GM12878 (cell line): ENCODE measurements around the gene ABCA2. TPM values are rescaled to one million over a fixed set of nuclear protein-coding genes. Genes with fewer than 3 reads are reported as not detected.
A peak's percentile ranks its signal among the peaks of the same experiment; 100 is the strongest.

Experiments used
- ATAC-seq: fragments of 200-7000 bp; cut with Tn5 transposase; 3 replicates; pipeline ENCODE4 v1.9.1; 2020; ENCODE audit warnings: mild to moderate bottlenecking, moderate library complexity
- BruUV-seq: library from RNA; stranded (reverse); fragments of 400-500 nt; replicated peaks from 2 replicates; lab custom pipeline; 2021; lab: Mats Ljungman, UMichigan
- CTCF ChIA-PET: fragments of 300-600 bp; sonication (Branson Sonifier 250); formaldehyde crosslinking; extraction: SDS; loops from one replicate; lab custom pipeline; 2021; ENCODE audit warnings: inconsistent platforms; lab: Yijun Ruan, JAX
- POLR2A ChIA-PET: fragments of 350-600 bp; formaldehyde crosslinking; extraction: SDS; loops from one replicate; lab custom pipeline; 2021; ENCODE audit warnings: inconsistent platforms; lab: Charles Lee
- RAD21 ChIA-PET: fragments of 300-600 bp; sonication (Branson Sonifier 250); formaldehyde crosslinking; loops from one replicate; lab custom pipeline; 2023; ENCODE audit warnings: antibody characterized with exemption; ENCODE audit not compliant: unreplicated experiment; lab: Charles Lee
- SMC1A ChIA-PET: fragments of 300-600 bp; sonication (Branson Sonifier 250); formaldehyde crosslinking; loops from one replicate; lab custom pipeline; 2023; ENCODE audit not compliant: unreplicated experiment, uncharacterized antibody; lab: Charles Lee
- DNase-seq: peaks from one replicate; pipeline ENCODE4 v3.0.0-alpha.2; 2011; ENCODE audit warnings: low read depth, low spot score
- FAIRE-seq: peaks from 3 replicates; lab custom pipeline; 2011; peaks lifted over from hg19 to GRCh38; lab: Jason Lieb, UNC
- H2AFZ ChIP-seq: 2 replicates; pipeline ENCODE4 v1.6.0; 2011; ENCODE audit warnings: low read depth, low read length, control low read depth; ENCODE audit not compliant: control insufficient read depth
- H3K27ac ChIP-seq: 2 replicates; pipeline ENCODE4 v1.5.1; 2011; ENCODE audit warnings: control low read depth; ENCODE audit not compliant: control insufficient read depth, insufficient read depth
- H3K27me3 ChIP-seq, 2 experiments: replicated peaks in 1 of 2; 2 replicates each; pipeline versions ENCODE4 v1.6.0 to v1.6.1; 2011; ENCODE audit warnings: low read length in 1 of 2; ENCODE audit not compliant: control insufficient read depth in 2 of 2, insufficient read depth in 2 of 2
- H3K36me3 ChIP-seq, 2 experiments: 2 replicates each; pipeline ENCODE4 v1.5.1; 2011; ENCODE audit warnings: low read length in 1 of 2; ENCODE audit not compliant: control insufficient read depth in 2 of 2, insufficient read depth in 2 of 2
- H3K4me1 ChIP-seq: 2 replicates; pipeline ENCODE4 v1.6.1; 2011; ENCODE audit warnings: mild to moderate bottlenecking, low read length, moderate library complexity, mixed read lengths; ENCODE audit not compliant: control insufficient read depth, insufficient read depth
- H3K4me2 ChIP-seq: 2 replicates; pipeline ENCODE4 v1.6.0; 2011; ENCODE audit warnings: control low read depth; ENCODE audit not compliant: control insufficient read depth, insufficient read depth
- H3K4me3 ChIP-seq: fragments of 200-600 bp; sonication (generic); 2 replicates; pipeline ENCODE4 v1.5.1; 2016
- H3K79me2 ChIP-seq: 2 replicates; pipeline ENCODE4 v1.6.0; 2011; ENCODE audit warnings: low read length; ENCODE audit not compliant: control insufficient read depth, insufficient read depth
- H3K9ac ChIP-seq: 2 replicates; pipeline ENCODE4 v1.8.0; 2011; ENCODE audit warnings: low read length, control low read depth, mixed read lengths; ENCODE audit not compliant: control insufficient read depth, insufficient read depth
- H3K9me3 ChIP-seq: replicated peaks from 3 replicates; pipeline ENCODE4 v1.5.1; 2011; ENCODE audit warnings: mild to moderate bottlenecking, low read length; ENCODE audit not compliant: control insufficient read depth, insufficient read depth
- H4K20me1 ChIP-seq: 2 replicates; pipeline ENCODE4 v1.6.0; 2011; ENCODE audit not compliant: control insufficient read depth, insufficient read depth
- BMI1 ChIP-seq: fragments of 450-650 bp; IDR thresholded peaks from 2 replicates; pipeline ENCODE4 v1.6.1; 2016; ENCODE audit warnings: mild to moderate bottlenecking, moderate library complexity, borderline replicate concordance
- CEBPB ChIP-seq, 2 experiments: fragments of 150-350 bp in 1 of 2; IDR thresholded peaks; 2 replicates each; pipeline ENCODE4 v1.6.1; 2012 to 2014; ENCODE audit warnings: low read depth in 2 of 2, low read length in 2 of 2, borderline replicate concordance in 1 of 2, inconsistent platforms in 1 of 2
- CREB1 ChIP-seq: IDR thresholded peaks from 2 replicates; pipeline ENCODE4 v1.6.1; 2012; ENCODE audit warnings: low read depth, mild to moderate bottlenecking, inconsistent platforms
- EED ChIP-seq: sonication (generic); IDR thresholded peaks from 2 replicates; pipeline ENCODE4 v1.6.1; 2016; ENCODE audit warnings: antibody characterized with exemption, low read depth
- KLF5 ChIP-seq: fragments of 450-650 bp; IDR thresholded peaks from 2 replicates; pipeline ENCODE4 v1.6.1; 2014; ENCODE audit warnings: mild to moderate bottlenecking; ENCODE audit not compliant: partially characterized antibody
- MTA3 ChIP-seq: IDR thresholded peaks from 2 replicates; pipeline ENCODE4 v1.6.1; 2012; ENCODE audit warnings: low read length, inconsistent platforms, borderline replicate concordance
- NR2F1 ChIP-seq: fragments of 450-650 bp; conservative IDR thresholded peaks from 2 replicates; pipeline ENCODE4 v1.6.1; 2017; ENCODE audit warnings: mild to moderate bottlenecking
- PML ChIP-seq: IDR thresholded peaks from 2 replicates; pipeline ENCODE4 v1.6.1; 2012; ENCODE audit warnings: low read length, inconsistent platforms
- RELA ChIP-seq: fragments of 450-650 bp; IDR thresholded peaks from 2 replicates; pipeline ENCODE4 v1.8.0; 2014; ENCODE audit warnings: borderline replicate concordance; ENCODE audit not compliant: partially characterized antibody
- RFX5 ChIP-seq: IDR thresholded peaks from 2 replicates; pipeline ENCODE4 v1.6.1; 2011; ENCODE audit warnings: low read depth, low read length, improper control_type of control experiment
- SMARCA5 ChIP-seq: fragments of 450-650 bp; IDR thresholded peaks from 2 replicates; pipeline ENCODE4 v1.6.1; 2017; ENCODE audit warnings: mild to moderate bottlenecking
- SRF ChIP-seq, 2 experiments: IDR thresholded peaks; 2 replicates each; pipeline ENCODE4 v1.6.1; 2011; ENCODE audit warnings: low read depth in 2 of 2, low read length in 2 of 2, mild to moderate bottlenecking in 1 of 2, moderate library complexity in 1 of 2
- STAT3 ChIP-seq: IDR thresholded peaks from 2 replicates; pipeline ENCODE4 v1.6.1; 2011; ENCODE audit warnings: low read depth, low read length, improper control_type of control experiment
- SUPT20H ChIP-seq: IDR thresholded peaks from 2 replicates; pipeline ENCODE4 v1.6.1; 2011; ENCODE audit warnings: low read depth, mild to moderate bottlenecking, low read length, moderate library complexity, borderline replicate concordance; ENCODE audit not compliant: control insufficient read depth
- YBX1 ChIP-seq: fragments of 450-650 bp; IDR thresholded peaks from 2 replicates; pipeline ENCODE4 v1.6.1; 2016; ENCODE audit warnings: antibody characterized with exemption
- ZNF274 ChIP-seq: IDR thresholded peaks from one replicate; pipeline ENCODE4 v1.8.0; 2011; ENCODE audit not compliant: insufficient read length, insufficient read depth
- WGBS: methylation state at CpG from one replicate; pipeline ENCODE4 v1.1.6; 2016; ENCODE audit warnings: low lambda C conversion rate; ENCODE audit not compliant: insufficient replicate concordance, insufficient coverage; ENCODE audit errors: missing lambda C conversion rate; 5-methylcytosine and 5-hydroxymethylcytosine counted together
- in situ Hi-C: fragments of 300-500 bp; cut with MboI; formaldehyde crosslinking; loops from 9 replicates; pipeline ENCODE4 v1.14.3; 2018; ENCODE audit warnings: mixed read lengths
- intact Hi-C: fragments of 100-400 bp; cut with micrococcal nuclease; formaldehyde crosslinking; loops from one replicate; pipeline ENCODE4 v1.14.2; 2022; ENCODE audit not compliant: unreplicated experiment
- polyA plus RNA-seq, 11 experiments: library from polyadenylated mRNA; depleted of rRNA in 4 of 11; unstranded in 6 of 11; stranded (reverse) in 5 of 11; fragments of >200 nt; fragmentation: Nextera tagmentation in 4 of 11; fragmentation: Illumina TruSeq in 1 of 11; extraction: Ambion mirVana in 4 of 11; extraction: Trizol in 1 of 11; gene quantifications; 1 replicate in 1 of 11; 2 replicates in 10 of 11; pipeline versions ENCODE4 v1.2.1 to v1.2.3, GENCODE V29; 2011 to 2016; ENCODE audit warnings: inconsistent platforms in 2 of 11, missing spikeins in 2 of 11, low read depth in 1 of 11
- total RNA-seq, 4 experiments: library from RNA; depleted of rRNA in 3 of 4; stranded (reverse); fragments of >200 nt in 3 of 4; fragmentation: Illumina TruSeq in 1 of 4; extraction: Trizol in 1 of 4; gene quantifications; 2 replicates each; pipeline versions ENCODE4 v1.2.1 to v1.2.3, GENCODE V29; 2013 to 2021
- TF ChIP-seq, protein P1 (sequence below): fragments of 450-650 bp; IDR thresholded peaks from 2 replicates; pipeline ENCODE4 v1.6.1; 2017; ENCODE audit warnings: mild to moderate bottlenecking, moderate library complexity
- TF ChIP-seq, protein P2 (sequence below): fragments of 450-650 bp; IDR thresholded peaks from 2 replicates; pipeline ENCODE4 v1.6.1; 2016; ENCODE audit warnings: mild to moderate bottlenecking
- TF ChIP-seq, protein P3 (sequence below): IDR thresholded peaks from 2 replicates; pipeline ENCODE4 v1.6.1; 2011; ENCODE audit warnings: borderline replicate concordance, low read depth, mild to moderate bottlenecking, moderate library complexity, mixed read lengths, low read length; ENCODE audit not compliant: insufficient read depth; ENCODE audit errors: extremely low read length

ABCA2 gene
- total and polyA plus RNA-seq, 10 of the 15 experiments (the other 5 are each of a cell fraction or from before 2014, with no cell fraction given): 0.13 to 2.6 (median 0.71) TPM; not detected in 2

DNA sequence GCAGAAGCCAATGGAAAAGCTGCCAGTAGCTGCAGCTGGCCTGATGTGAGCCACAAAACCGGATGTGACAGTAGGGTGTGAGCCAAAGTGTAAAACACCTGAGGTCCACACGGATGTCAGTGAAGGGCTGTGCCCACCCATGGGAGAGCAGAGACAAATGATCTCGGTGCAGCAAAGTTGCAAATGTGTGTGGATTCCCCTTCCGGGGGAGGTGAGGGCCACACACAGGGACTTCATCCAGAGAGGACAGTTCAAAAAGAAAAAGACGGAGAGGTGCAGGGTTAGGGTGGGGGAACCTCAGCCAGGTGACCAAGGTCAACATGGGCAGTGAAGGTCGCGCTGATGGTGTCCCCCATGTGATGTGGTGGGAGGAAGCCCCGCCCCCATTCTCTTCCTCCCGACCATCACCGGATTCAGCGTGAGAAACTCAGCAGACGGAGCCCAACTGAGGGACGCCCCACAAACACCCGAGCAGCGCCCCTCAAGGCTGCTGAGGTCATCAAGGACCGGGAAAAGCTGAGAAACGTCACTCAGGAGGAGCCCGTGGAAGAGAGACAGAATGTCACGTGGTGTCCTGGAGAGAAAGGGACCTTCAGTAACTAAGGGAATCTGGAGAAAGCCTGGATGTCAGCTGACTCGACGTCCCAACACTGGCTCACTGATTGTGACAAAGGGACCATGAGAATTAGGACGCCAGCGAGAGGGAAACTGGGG, 62.1 kb downstream of the ABCA2 start:
- Histone ChIP-seq H3K4me3 (no peak overlapping the region), H3K79me2 (no peaks in the 10 kb centered on the region), H3K4me2 (peak overlapping the region; percentile 68; the same call in 1 of the 2 replicates), H3K27ac (no peak overlapping the region), H3K27me3 (no peaks in the 10 kb centered on the region), H3K36me3 (no peaks in the 10 kb centered on the region), H3K4me1 (peaks cover 7% of the 10 kb centered on the region), H3K9ac (no peak overlapping the region), H2AFZ (peak overlapping the region; percentile 29; the same call in 1 of the 2 replicates), H3K9me3 (no peaks in the 10 kb centered on the region), H4K20me1 (no peaks in the 10 kb centered on the region; the same call in 1 of the 2 replicates)
- SMC1A ChIA-PET: interaction anchor here (1.0 to 1.1 kb wide), 3 partner anchors 13 to 26 kb away, joined by 3 read pairs; partner anchors contain the start of gene PAXX
- intact Hi-C loops (no loop called here), in situ Hi-C loops (no loop called here)
- 22% methylated on average over 23 of the region's 23 CpGs for WGBS
- FAIRE-seq: no peak
- CTCF ChIA-PET: interaction anchor here (0.6 kb wide), 1 partner anchor 105 kb away, joined by 3 read pairs; no protein-coding TSS in a partner anchor
- ATAC-seq: peak; percentile 78
- RAD21 ChIA-PET: interaction anchor here (1.7 to 2.4 kb wide), 2 partner anchors 18 to 34 kb away, joined by 7 to 10 read pairs; no protein-coding TSS in a partner anchor
- no TSS peak for BruUV-seq
- POLR2A ChIA-PET: interaction anchor here (0.6 to 0.7 kb wide), 3 partner anchors 27 to 140 kb away, joined by 3 to 4 read pairs (median 4); no protein-coding TSS in a partner anchor
- DNase-seq: no peak
- TF ChIP-seq ZNF274 (no peak), SMARCA5 (no peak), PML (no peak), SUPT20H (no peak), MTA3 (no peak), CREB1 (no peak), CEBPB (IDR thresholded peaks at IDR 0.05; ENCODE audit: borderline replicate concordance in 1 of 2, low read depth in 2 of 2, low read length in 2 of 2) (no peak), KLF5 (no peak), RELA (no peak), NR2F1 (peak; percentile 66; the same call in 1 of the 2 replicates), EED (no peak), RFX5 (no peak), SRF (IDR thresholded peaks at IDR 0.05; ENCODE audit: low read depth in 2 of 2, low read length in 2 of 2) (no peak), YBX1 (no peak), STAT3 (no peak), BMI1 (no peak)
- TF ChIP-seq, protein P1, sequence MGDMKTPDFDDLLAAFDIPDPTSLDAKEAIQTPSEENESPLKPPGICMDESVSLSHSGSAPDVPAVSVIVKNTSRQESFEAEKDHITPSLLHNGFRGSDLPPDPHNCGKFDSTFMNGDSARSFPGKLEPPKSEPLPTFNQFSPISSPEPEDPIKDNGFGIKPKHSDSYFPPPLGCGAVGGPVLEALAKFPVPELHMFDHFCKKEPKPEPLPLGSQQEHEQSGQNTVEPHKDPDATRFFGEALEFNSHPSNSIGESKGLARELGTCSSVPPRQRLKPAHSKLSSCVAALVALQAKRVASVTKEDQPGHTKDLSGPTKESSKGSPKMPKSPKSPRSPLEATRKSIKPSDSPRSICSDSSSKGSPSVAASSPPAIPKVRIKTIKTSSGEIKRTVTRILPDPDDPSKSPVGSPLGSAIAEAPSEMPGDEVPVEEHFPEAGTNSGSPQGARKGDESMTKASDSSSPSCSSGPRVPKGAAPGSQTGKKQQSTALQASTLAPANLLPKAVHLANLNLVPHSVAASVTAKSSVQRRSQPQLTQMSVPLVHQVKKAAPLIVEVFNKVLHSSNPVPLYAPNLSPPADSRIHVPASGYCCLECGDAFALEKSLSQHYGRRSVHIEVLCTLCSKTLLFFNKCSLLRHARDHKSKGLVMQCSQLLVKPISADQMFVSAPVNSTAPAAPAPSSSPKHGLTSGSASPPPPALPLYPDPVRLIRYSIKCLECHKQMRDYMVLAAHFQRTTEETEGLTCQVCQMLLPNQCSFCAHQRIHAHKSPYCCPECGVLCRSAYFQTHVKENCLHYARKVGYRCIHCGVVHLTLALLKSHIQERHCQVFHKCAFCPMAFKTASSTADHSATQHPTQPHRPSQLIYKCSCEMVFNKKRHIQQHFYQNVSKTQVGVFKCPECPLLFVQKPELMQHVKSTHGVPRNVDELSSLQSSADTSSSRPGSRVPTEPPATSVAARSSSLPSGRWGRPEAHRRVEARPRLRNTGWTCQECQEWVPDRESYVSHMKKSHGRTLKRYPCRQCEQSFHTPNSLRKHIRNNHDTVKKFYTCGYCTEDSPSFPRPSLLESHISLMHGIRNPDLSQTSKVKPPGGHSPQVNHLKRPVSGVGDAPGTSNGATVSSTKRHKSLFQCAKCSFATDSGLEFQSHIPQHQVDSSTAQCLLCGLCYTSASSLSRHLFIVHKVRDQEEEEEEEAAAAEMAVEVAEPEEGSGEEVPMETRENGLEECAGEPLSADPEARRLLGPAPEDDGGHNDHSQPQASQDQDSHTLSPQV: no peak
- TF ChIP-seq, protein P2, sequence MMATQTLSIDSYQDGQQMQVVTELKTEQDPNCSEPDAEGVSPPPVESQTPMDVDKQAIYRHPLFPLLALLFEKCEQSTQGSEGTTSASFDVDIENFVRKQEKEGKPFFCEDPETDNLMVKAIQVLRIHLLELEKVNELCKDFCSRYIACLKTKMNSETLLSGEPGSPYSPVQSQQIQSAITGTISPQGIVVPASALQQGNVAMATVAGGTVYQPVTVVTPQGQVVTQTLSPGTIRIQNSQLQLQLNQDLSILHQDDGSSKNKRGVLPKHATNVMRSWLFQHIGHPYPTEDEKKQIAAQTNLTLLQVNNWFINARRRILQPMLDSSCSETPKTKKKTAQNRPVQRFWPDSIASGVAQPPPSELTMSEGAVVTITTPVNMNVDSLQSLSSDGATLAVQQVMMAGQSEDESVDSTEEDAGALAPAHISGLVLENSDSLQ: peak; percentile 34; the same call in 1 of the 2 replicates
- TF ChIP-seq, protein P3, sequence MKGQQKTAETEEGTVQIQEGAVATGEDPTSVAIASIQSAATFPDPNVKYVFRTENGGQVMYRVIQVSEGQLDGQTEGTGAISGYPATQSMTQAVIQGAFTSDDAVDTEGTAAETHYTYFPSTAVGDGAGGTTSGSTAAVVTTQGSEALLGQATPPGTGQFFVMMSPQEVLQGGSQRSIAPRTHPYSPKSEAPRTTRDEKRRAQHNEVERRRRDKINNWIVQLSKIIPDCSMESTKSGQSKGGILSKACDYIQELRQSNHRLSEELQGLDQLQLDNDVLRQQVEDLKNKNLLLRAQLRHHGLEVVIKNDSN: peak; percentile 19
